HL-60 (cell line): ENCODE results near the gene TCAF2.
"Not testable (repeated sequence)": the region's sequence is repeated elsewhere in the genome, so short reads cannot be mapped to it uniquely, and the experiment has no call there.

Experiments used
- DNase-seq, 2 experiments: peaks; one replicate each; pipeline ENCODE4 v3.0.0-alpha.2; 2010 to 2020; ENCODE audit warnings: low read depth in 1 of 2, low spot score in 1 of 2
- H3K27ac ChIP-seq: fragments of 250-450 bp; sonication (Bioruptor Pico); replicated peaks from 2 replicates; pipeline ENCODE4 v1.5.1; 2020; ENCODE audit warnings: mild to moderate bottlenecking, moderate library complexity
- H3K27me3 ChIP-seq: fragments of 250-450 bp; sonication (Bioruptor Pico); 2 replicates; pipeline ENCODE4 v1.5.1; 2021; ENCODE audit warnings: mild to moderate bottlenecking, moderate library complexity; ENCODE audit not compliant: insufficient read depth, poor library complexity, severe bottlenecking
- H3K4me3 ChIP-seq: replicated peaks from 2 replicates; pipeline ENCODE4 v1.5.1; 2011; ENCODE audit warnings: mild to moderate bottlenecking, control low read depth, low read length; ENCODE audit not compliant: insufficient read depth
- long read RNA-seq: library from polyadenylated mRNA; unstranded; transcript quantifications from one replicate; pipeline ENCODE4 v2.0.0, GENCODE V29; 2020

The TCAF2 gene
- long read RNA-seq = 0 reads

- H3K4me3 ChIP-seq, DNase-seq, H3K27ac ChIP-seq, H3K27me3 ChIP-seq: not testable (repeated sequence)
These were observed at the start of gene TCAF2 for GRCh38 chr7:143620646-143621045. Gene TCAF2 (plus strand): TSS chr7:143620974.

- not testable (repeated sequence) for H3K27me3 ChIP-seq, DNase-seq, H3K27ac ChIP-seq, H3K4me3 ChIP-seq
These were observed 49.3 kb upstream of the TCAF2 start, which contains the start of gene CTAGE15 for GRCh38 chr7:143571501-143571900. Gene CTAGE15 (plus strand): TSS chr7:143571801. CDS start chr7:143571818, 17 bp downstream.

GRCh38 chr7:143588183-143588582 is 32.6 kb upstream of the TCAF2 start:
- not testable (repeated sequence) for H3K27ac ChIP-seq, H3K4me3 ChIP-seq, DNase-seq, H3K27me3 ChIP-seq

GRCh38 chr7:143589897-143590296 is 30.9 kb upstream of the TCAF2 start:
- H3K27me3 ChIP-seq, H3K4me3 ChIP-seq, H3K27ac ChIP-seq, DNase-seq: not testable (repeated sequence)

GRCh38 chr7:143598086-143598485 is 22.7 kb upstream of the TCAF2 start:
- not testable (repeated sequence) for H3K27ac ChIP-seq, H3K27me3 ChIP-seq, DNase-seq, H3K4me3 ChIP-seq

GRCh38 chr7:143603549-143603948 is 17.2 kb upstream of the TCAF2 start:
- not testable (repeated sequence) for H3K27me3 ChIP-seq, H3K4me3 ChIP-seq, DNase-seq, H3K27ac ChIP-seq

- H3K27me3 ChIP-seq, H3K27ac ChIP-seq, DNase-seq, H3K4me3 ChIP-seq: not testable (repeated sequence)
These were observed 14.7 kb upstream of the TCAF2 start for GRCh38 chr7:143606088-143606487.

- H3K27ac ChIP-seq, DNase-seq, H3K4me3 ChIP-seq, H3K27me3 ChIP-seq: not testable (repeated sequence)
These were observed 5.2 kb upstream of the TCAF2 start for GRCh38 chr7:143615545-143615944.

GRCh38 chr7:143617204-143617603 is 3.6 kb upstream of the TCAF2 start:
- not testable (repeated sequence) for H3K27me3 ChIP-seq, H3K27ac ChIP-seq, DNase-seq, H3K4me3 ChIP-seq

GRCh38 chr7:143620058-143620457 is 716 bp upstream of the TCAF2 start:
- DNase-seq, H3K27me3 ChIP-seq, H3K27ac ChIP-seq, H3K4me3 ChIP-seq: not testable (repeated sequence)

GRCh38 chr7:143621175-143621574 is 401 bp downstream of the TCAF2 start:
- not testable (repeated sequence) for H3K4me3 ChIP-seq, DNase-seq, H3K27me3 ChIP-seq, H3K27ac ChIP-seq

GRCh38 chr7:143622130-143622529 is 1.4 kb downstream of the TCAF2 start:
- not testable (repeated sequence) for DNase-seq, H3K27me3 ChIP-seq, H3K27ac ChIP-seq, H3K4me3 ChIP-seq

- not testable (repeated sequence) for DNase-seq, H3K27me3 ChIP-seq, H3K4me3 ChIP-seq, H3K27ac ChIP-seq
These were observed 9.9 kb downstream of the TCAF2 start for GRCh38 chr7:143630653-143631052.

- not testable (repeated sequence) for H3K27me3 ChIP-seq, H3K4me3 ChIP-seq, DNase-seq, H3K27ac ChIP-seq
These were observed 11.7 kb downstream of the TCAF2 start for GRCh38 chr7:143632506-143632905.

- DNase-seq, H3K4me3 ChIP-seq, H3K27me3 ChIP-seq, H3K27ac ChIP-seq: not testable (repeated sequence)
These were observed 12.3 kb downstream of the TCAF2 start for GRCh38 chr7:143633013-143633618.
